Dermis blood vessel endothelial cell (primary cell): ENCODE data around the gene GABRD. TPM values are rescaled to one million over a fixed set of nuclear protein-coding genes. Genes with fewer than 3 reads are reported as not detected.

ENCODE experiments used
- DNase-seq: peaks from one replicate; pipeline ENCODE4 v3.0.0; 2010
- total RNA-seq: library from RNA; depleted of rRNA; stranded (reverse); fragments of >200 nt; gene quantifications from 2 replicates; pipeline ENCODE4 v1.2.3, GENCODE V29; 2014

GABRD gene
- total RNA-seq, 1 donor from 2014 or later: 0.51 TPM

- DNase-seq: peak; percentile 23
Measured at GRCh38 chr1:2019571-2020309, 595 bp downstream of the GABRD start.

DNA sequence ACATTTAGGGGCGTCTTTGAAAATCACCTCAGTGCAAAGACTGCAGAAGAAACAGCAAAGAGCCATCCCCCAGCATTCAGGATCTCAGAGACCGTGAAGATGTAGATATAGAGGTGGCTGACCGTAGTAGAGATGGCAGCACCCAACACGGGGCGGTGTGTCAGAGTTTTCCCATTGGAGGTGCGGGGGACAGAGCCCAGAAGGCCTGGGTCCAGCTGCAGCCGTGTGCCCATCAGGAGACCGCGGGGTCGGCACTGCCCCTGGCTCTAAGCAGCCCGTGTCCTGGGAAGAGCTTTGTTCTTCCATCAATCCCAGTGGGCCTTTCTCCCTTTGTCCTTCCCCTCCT, 1.1 kb downstream of the GABRD start:
- no peak for DNase-seq

- no peak for DNase-seq
Measured at GRCh38 chr1:2021550-2021949, 2.4 kb downstream of the GABRD start.

- no peak for DNase-seq
Measured at GRCh38 chr1:2022063-2022770, 3.1 kb downstream of the GABRD start.

- DNase-seq: no peak
Measured at GRCh38 chr1:2023187-2023586, 4.0 kb downstream of the GABRD start.

DNA sequence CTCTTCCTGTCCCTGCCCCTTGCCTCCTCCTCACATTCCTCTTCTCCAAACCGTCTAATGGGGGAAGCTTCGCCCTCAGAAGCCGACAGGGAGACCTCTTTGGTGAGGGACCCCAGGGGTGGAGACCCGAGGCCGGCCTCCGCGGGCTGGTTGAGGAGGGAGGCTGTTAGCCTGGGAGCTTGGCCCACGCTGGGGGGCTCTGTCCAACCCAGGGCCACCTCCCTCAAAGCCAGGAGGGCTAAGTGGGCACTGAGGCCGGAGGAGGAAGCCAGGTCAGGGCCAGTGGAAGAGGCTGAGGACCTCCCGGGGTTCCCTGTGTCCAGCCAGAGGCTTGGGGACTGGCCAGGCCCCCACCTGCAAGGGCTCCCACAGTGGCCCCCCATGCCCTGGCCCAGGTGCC, 5.3 kb downstream of the GABRD start:
- DNase-seq: no peak

GRCh38 chr1:2024887-2025286, 5.7 kb downstream of the GABRD start:
- no peak for DNase-seq

GRCh38 chr1:2025491-2025981, 6.4 kb downstream of the GABRD start:
- DNase-seq: peak; percentile 17

GRCh38 chr1:2027961-2028583, 8.9 kb downstream of the GABRD start:
- no peak for DNase-seq

GRCh38 chr1:2028870-2029560, 9.9 kb downstream of the GABRD start:
- no peak for DNase-seq

GRCh38 chr1:2029561-2029960, 10.4 kb downstream of the GABRD start:
- DNase-seq: no peak

- DNase-seq: no peak
Measured at GRCh38 chr1:2030076-2030871, 11.1 kb downstream of the GABRD start.

GRCh38 chr1:2031546-2032540, 12.7 kb downstream of the GABRD start:
- DNase-seq: no peak

DNA sequence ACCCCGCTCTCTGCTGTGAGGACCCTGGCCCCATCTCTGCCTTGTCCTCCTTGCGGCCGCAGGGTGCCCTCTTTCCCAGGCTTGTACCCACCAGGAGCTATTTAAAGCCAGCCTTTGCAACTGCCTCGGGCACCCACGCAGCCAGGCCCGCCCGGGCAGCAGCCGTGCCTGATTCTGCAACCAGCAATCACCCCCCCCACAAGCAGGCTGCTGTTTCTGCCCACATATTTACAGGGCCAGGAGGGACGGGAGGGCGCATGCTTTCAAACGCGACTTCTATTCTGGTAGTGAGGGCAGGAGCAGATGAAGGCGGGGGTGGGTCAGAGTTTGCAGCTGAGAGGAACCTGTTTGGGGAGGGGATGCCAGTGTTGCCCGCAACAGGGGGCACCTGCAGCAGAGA, 13.6 kb downstream of the GABRD start:
- no peak for DNase-seq

GRCh38 chr1:2033165-2033564, 14.0 kb downstream of the GABRD start:
- no peak for DNase-seq

DNA sequence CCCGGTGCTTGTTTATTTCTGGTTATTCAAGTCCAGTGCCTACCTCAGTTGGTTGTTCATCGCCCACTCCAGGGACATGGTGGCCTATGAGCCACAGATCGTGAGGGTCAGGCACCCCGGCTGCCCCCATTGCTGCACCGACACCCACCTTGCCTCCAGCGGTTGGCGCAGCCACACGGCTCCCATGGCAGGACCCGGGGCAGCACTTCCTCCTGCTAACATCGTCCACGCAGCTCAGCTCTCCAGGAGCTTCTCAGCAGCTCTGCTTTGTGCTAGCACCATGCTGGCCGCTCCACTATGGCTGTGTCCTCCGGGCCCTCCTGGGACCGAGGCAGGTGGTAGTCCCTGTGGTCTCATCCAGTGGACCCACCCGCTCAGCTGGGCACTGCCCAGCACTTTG, 17.1 kb downstream of the GABRD start:
- no peak for DNase-seq

GRCh38 chr1:2037314-2037979, 18.3 kb downstream of the GABRD start:
- DNase-seq: no peak

GRCh38 chr1:2038229-2038628, 19.1 kb downstream of the GABRD start:
- no peak for DNase-seq

DNA sequence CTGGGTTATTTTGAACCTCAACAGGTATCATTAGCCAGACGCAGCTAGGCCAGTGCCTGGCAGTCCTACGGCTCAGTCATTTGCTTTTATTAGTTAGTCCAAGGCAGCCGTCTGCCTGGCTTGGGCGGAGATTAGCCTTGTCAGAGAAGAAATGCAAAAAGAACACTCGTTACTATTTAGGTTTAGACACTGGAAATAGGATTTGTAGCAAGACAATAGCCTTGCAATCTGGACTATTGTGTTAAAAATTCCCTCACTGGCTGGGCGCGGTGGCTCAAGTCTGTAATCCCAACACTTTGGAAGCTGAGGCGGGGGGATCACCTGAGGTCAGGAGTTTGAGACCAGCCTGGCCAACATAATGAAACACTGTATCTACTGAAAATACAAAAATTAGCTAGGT, 20.1 kb downstream of the GABRD start:
- DNase-seq: no peak

- DNase-seq: no peak
Measured at GRCh38 chr1:2041305-2041704, 22.2 kb downstream of the GABRD start.

DNA sequence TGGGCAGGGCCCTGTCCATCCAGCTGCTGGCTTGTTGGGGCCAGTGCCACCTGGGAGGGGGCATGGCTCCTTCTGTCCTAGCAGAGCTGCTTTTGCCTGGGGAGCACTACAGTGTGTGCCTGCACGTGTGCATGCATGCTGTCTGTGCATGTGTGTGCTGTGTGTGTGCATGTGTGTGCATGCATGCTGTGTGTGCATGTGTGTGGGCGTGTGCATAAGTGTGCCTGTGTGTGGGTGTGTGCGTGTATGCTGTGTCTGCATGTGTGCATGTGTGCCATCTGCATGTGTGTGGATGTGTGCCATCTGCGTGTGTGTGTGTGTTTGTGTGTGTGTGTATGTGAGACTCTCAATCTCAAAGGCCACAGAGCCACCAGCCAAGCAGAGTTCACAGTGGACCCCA, 22.7 kb downstream of the GABRD start:
- DNase-seq: no peak
